HepG2 (cell line): ENCODE data around the gene ATP8A2. TPM values are rescaled to one million over a fixed set of nuclear protein-coding genes. Genes with fewer than 3 reads are reported as not detected.

Source experiments
- ATAC-seq: fragments of 200-7000 bp; cut with Tn5 transposase; 3 replicates; pipeline ENCODE4 v1.9.1; 2020; ENCODE audit warnings: mild to moderate bottlenecking, moderate library complexity
- BruUV-seq: library from RNA; stranded (reverse); fragments of 400-500 nt; replicated peaks from 2 replicates; lab custom pipeline; 2021; lab: Mats Ljungman, UMichigan
- CTCF ChIA-PET: fragments of 300-600 bp; formaldehyde crosslinking; extraction: SDS; loops from one replicate; lab custom pipeline; 2021; ENCODE audit warnings: low total read pairs, inconsistent platforms, low intra/inter-chr PET ratio; lab: Yijun Ruan, JAX
- POLR2A ChIA-PET: fragments of 350-600 bp; sonication (Branson Sonifier 250); formaldehyde crosslinking; loops from one replicate; lab custom pipeline; 2020; ENCODE audit warnings: antibody characterized with exemption, inconsistent platforms; lab: Yijun Ruan, JAX
- DNase-seq: peaks from one replicate; pipeline ENCODE4 v3.0.0-alpha.2; 2015; ENCODE audit warnings: low spot score
- FAIRE-seq: peaks from 3 replicates; lab custom pipeline; 2011; peaks lifted over from hg19 to GRCh38; lab: Jason Lieb, UNC
- H2AFZ ChIP-seq: one replicate; pipeline ENCODE4 v1.6.1; 2011; ENCODE audit warnings: low read length, inconsistent platforms
- H3K27ac ChIP-seq: fragments of 300-600 bp; 3 replicates; pipeline ENCODE4 v1.8.0; 2011; ENCODE audit warnings: mixed run types, mild to moderate bottlenecking, mixed read lengths, low read length, inconsistent platforms; ENCODE audit not compliant: insufficient read depth; ENCODE audit errors: extremely low read length
- H3K27me3 ChIP-seq, 2 experiments: fragments of 200-600 bp in 1 of 2; 2 replicates in 1 of 2; 3 replicates in 1 of 2; pipeline versions ENCODE4 v1.6.0 to v1.8.0; 2011; ENCODE audit warnings: low read length in 2 of 2, mild to moderate bottlenecking in 2 of 2, moderate library complexity in 2 of 2, inconsistent platforms in 1 of 2; ENCODE audit not compliant: insufficient read depth in 2 of 2, control insufficient read depth in 1 of 2
- H3K36me3 ChIP-seq, 2 experiments: fragments of 200-600 bp in 1 of 2; replicated peaks in 1 of 2; 2 replicates in 1 of 2; 3 replicates in 1 of 2; pipeline versions ENCODE4 v1.5.1 to v1.8.0; 2011; ENCODE audit warnings: low read length in 2 of 2, inconsistent platforms in 1 of 2; ENCODE audit not compliant: insufficient read depth in 2 of 2, control insufficient read depth in 1 of 2
- H3K4me1 ChIP-seq: 2 replicates; pipeline ENCODE4 v1.5.1; 2012; ENCODE audit warnings: low read length, inconsistent platforms; ENCODE audit not compliant: insufficient read depth
- H3K4me2 ChIP-seq: 2 replicates; pipeline ENCODE4 v1.6.0; 2011; ENCODE audit warnings: low read depth, low read length, inconsistent platforms
- H3K4me3 ChIP-seq, 3 experiments: fragments of 200-600 bp in 1 of 3; sonication (generic), shearing (Covaris generic) in 1 of 3; replicated peaks in 1 of 3; 2 replicates each; pipeline ENCODE4 v1.5.1; 2011 to 2016; ENCODE audit warnings: low read length in 3 of 3, inconsistent platforms in 2 of 3, low read depth in 2 of 3, mild to moderate bottlenecking in 2 of 3, control low read depth in 1 of 3, mixed read lengths in 1 of 3; ENCODE audit not compliant: insufficient read depth in 1 of 3
- H3K79me2 ChIP-seq: one replicate; pipeline ENCODE4 v1.6.1; 2011; ENCODE audit warnings: low read length, inconsistent platforms; ENCODE audit not compliant: insufficient read depth
- H3K9ac ChIP-seq: 2 replicates; pipeline ENCODE4 v1.6.0; 2011; ENCODE audit warnings: mild to moderate bottlenecking, low read depth, low read length, inconsistent platforms; ENCODE audit not compliant: insufficient read depth
- H3K9me3 ChIP-seq: 2 replicates; pipeline ENCODE4 v1.5.1; 2012; ENCODE audit warnings: mild to moderate bottlenecking, low read length
- H4K20me1 ChIP-seq: 2 replicates; pipeline ENCODE4 v1.6.0; 2011; ENCODE audit warnings: inconsistent platforms, mild to moderate bottlenecking, low read length, moderate library complexity; ENCODE audit not compliant: insufficient read depth
- ATRX ChIP-seq: sonication (generic); formaldehyde crosslinking; IDR thresholded peaks from 2 replicates; pipeline ENCODE4 v1.4.0; 2020; ENCODE audit warnings: missing genetic modification reagents, borderline replicate concordance
- BRD4 ChIP-seq: sonication (generic); formaldehyde crosslinking; IDR thresholded peaks from 2 replicates; pipeline ENCODE4 v1.4.0; 2020; ENCODE audit warnings: missing genetic modification reagents
- EP300 ChIP-seq, 3 experiments: sonication (generic) in 1 of 3; formaldehyde crosslinking in 1 of 3; IDR thresholded peaks; 2 replicates each; pipeline versions ENCODE4 v1.5.1 to v1.6.1; 2011 to 2020; ENCODE audit warnings: low read depth in 2 of 3, low read length in 2 of 3, borderline replicate concordance in 1 of 3, improper control_type of control experiment in 1 of 3, mild to moderate bottlenecking in 1 of 3, missing genetic modification reagents in 1 of 3, moderate library complexity in 1 of 3
- IKZF1 ChIP-seq: fragments of 450-650 bp; IDR thresholded peaks from 2 replicates; pipeline ENCODE4 v1.7.1; 2016
- JUNB ChIP-seq: sonication (generic); formaldehyde crosslinking; IDR thresholded peaks from 2 replicates; pipeline ENCODE4 v1.8.0; 2022; ENCODE audit warnings: missing genetic modification reagents, mild to moderate bottlenecking, borderline replicate concordance
- KLF15 ChIP-seq: sonication (generic); formaldehyde crosslinking; IDR thresholded peaks from 2 replicates; pipeline ENCODE4 v1.8.1; 2023; ENCODE audit warnings: borderline replicate concordance, mild to moderate bottlenecking, inconsistent platforms, missing genetic modification reagents, mixed read lengths
- NAIF1 ChIP-seq: sonication (generic); formaldehyde crosslinking; IDR thresholded peaks from 2 replicates; pipeline ENCODE4 v1.5.0; 2020; ENCODE audit warnings: mild to moderate bottlenecking, missing genetic modification reagents, borderline replicate concordance
- NFE2 ChIP-seq: sonication (generic); formaldehyde crosslinking; IDR thresholded peaks from 2 replicates; pipeline ENCODE4 v1.4.0; 2020; ENCODE audit warnings: missing genetic modification reagents
- PAF1 ChIP-seq: IDR thresholded peaks from 2 replicates; pipeline ENCODE4 v1.6.1; 2016; ENCODE audit warnings: missing genetic modification reagents, missing compliant biosample characterization
- SMC3 ChIP-seq: IDR thresholded peaks from 2 replicates; pipeline ENCODE4 v1.6.1; 2011; ENCODE audit warnings: low read length, improper control_type of control experiment
- UBTF ChIP-seq: sonication (generic); formaldehyde crosslinking; IDR thresholded peaks from 2 replicates; pipeline ENCODE4 v1.4.0; 2020; ENCODE audit warnings: mild to moderate bottlenecking, missing genetic modification reagents
- ZNF251 ChIP-seq: sonication (generic); formaldehyde crosslinking; IDR thresholded peaks from 2 replicates; pipeline ENCODE4 v1.9.0; 2021; ENCODE audit warnings: mild to moderate bottlenecking, missing genetic modification reagents
- ZNF652 ChIP-seq: IDR thresholded peaks from 2 replicates; pipeline ENCODE4 v1.6.1; 2016; ENCODE audit warnings: low read depth, borderline replicate concordance
- ZNF773 ChIP-seq: sonication (generic); formaldehyde crosslinking; IDR thresholded peaks from 2 replicates; pipeline ENCODE4 v1.4.0; 2020; ENCODE audit warnings: missing genetic modification reagents, borderline replicate concordance
- ZNF83 ChIP-seq: sonication (generic); formaldehyde crosslinking; IDR thresholded peaks from 2 replicates; pipeline ENCODE4 v1.4.0; 2020; ENCODE audit warnings: missing genetic modification reagents, mild to moderate bottlenecking, borderline replicate concordance
- WGBS: methylation state at CpG from one replicate; pipeline ENCODE4 v1.1.6; 2017; ENCODE audit warnings: low lambda C conversion rate; 5-methylcytosine and 5-hydroxymethylcytosine counted together
- in situ Hi-C: cut with HindIII; loops from 2 replicates; pipeline ENCODE4 v1.10.0; 2017; ENCODE audit warnings: low pct_unique_long_range_greater_than_20kb; ENCODE audit not compliant: extremely low pct_ligation_motif_present
- intact Hi-C: fragments of 100-400 bp; cut with micrococcal nuclease; formaldehyde crosslinking; loops from one replicate; pipeline ENCODE4 v1.10.0; 2022; ENCODE audit not compliant: unreplicated experiment
- polyA plus RNA-seq, 8 experiments: library from polyadenylated mRNA; depleted of rRNA in 3 of 8; stranded (reverse) in 7 of 8; unstranded in 1 of 8; fragments of >200 nt; fragmentation: Illumina TruSeq in 4 of 8; extraction: Trizol in 4 of 8; gene quantifications; 2 replicates each; pipeline versions ENCODE4 v1.2.1 to v1.2.3, GENCODE V29; 2011 to 2016; ENCODE audit warnings: low read depth in 4 of 8, missing spikeins in 1 of 8, mixed read lengths in 1 of 8; ENCODE audit not compliant: insufficient read depth in 1 of 8
- total RNA-seq, 5 experiments: library from RNA; depleted of rRNA; stranded (reverse); fragments of >200 nt; fragmentation: Illumina TruSeq; extraction: Trizol; gene quantifications; 2 replicates each; pipeline ENCODE4 v1.2.3, GENCODE V29; 2016; ENCODE audit warnings: low read depth in 1 of 5
- TF ChIP-seq, protein P1 (sequence below): sonication (generic); formaldehyde crosslinking; conservative IDR thresholded peaks from 2 replicates; pipeline ENCODE4 v1.4.0; 2020; ENCODE audit warnings: missing genetic modification reagents
- TF ChIP-seq, protein P2 (sequence below): sonication (generic); formaldehyde crosslinking; IDR thresholded peaks from 2 replicates; pipeline ENCODE4 v1.4.0; 2020; ENCODE audit warnings: missing genetic modification reagents

The ATP8A2 gene
- total and polyA plus RNA-seq, 2 of the 13 experiments (the other 11 are each of a cell fraction or from before 2014, with no cell fraction given), result 0.09 TPM; not detected in 1

- TF ChIP-seq, protein P1, sequence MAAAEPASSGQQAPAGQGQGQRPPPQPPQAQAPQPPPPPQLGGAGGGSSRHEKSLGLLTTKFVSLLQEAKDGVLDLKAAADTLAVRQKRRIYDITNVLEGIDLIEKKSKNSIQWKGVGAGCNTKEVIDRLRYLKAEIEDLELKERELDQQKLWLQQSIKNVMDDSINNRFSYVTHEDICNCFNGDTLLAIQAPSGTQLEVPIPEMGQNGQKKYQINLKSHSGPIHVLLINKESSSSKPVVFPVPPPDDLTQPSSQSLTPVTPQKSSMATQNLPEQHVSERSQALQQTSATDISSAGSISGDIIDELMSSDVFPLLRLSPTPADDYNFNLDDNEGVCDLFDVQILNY (CRISPR knock-in tag), result no peak
- no peak for TF ChIP-seq ZNF773
- TF ChIP-seq ATRX, result no peak
- TF ChIP-seq KLF15 (CRISPR knock-in tag), result no peak
Measured at GRCh38 chr13:25380082-25380481, 8.3 kb downstream of the ATP8A2 start (continued).

DNA sequence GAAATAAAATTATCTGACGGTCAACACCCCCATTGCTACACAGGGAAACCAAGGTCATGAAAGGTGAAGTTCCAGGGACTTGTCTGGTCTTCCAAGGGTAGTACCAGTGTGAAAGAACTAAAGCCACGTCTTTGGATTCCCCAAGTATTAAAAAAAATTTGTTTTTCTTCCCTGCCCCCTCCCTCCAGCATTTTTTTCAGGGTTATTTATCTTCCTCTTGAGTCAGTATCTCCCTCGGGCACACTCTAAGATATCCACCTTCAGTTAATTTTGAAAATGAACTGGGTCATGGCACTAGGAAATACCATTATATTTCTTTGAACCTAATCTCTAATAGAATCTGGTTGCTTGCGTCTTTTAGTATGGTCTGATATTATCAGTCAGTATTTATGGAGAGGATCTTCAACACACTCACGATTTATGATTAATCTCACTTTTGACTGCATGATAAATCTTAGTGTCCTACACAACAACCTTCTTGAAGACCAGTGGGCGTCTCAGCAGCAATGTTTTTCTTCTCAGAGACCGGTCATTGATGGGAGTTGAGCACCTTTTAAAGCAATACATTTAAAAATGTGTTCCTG lies 9.1 kb downstream of the ATP8A2 start:
- Histone ChIP-seq H3K4me1 (no peaks in the 10 kb centered on the region), H3K27ac (no peak overlapping the region), H3K36me3 (no peaks in the 10 kb centered on the region), H3K4me2 (no peak overlapping the region), H3K27me3 (peaks cover 0 to 10% of the 10 kb centered on the region in 2 experiments; a peak in 1 of 5 replicates), H2AFZ (no peak overlapping the region), H3K4me3 (no peak overlapping the region), H3K9me3 (no peaks in the 10 kb centered on the region), H4K20me1 (no peaks in the 10 kb centered on the region), H3K9ac (no peak overlapping the region), H3K79me2 (no peaks in the 10 kb centered on the region)
- BruUV-seq, result no TSS peak
- ATAC-seq (no peak), DNase-seq (no peak), FAIRE-seq (no peak)
- intact Hi-C loops (no loop called here), in situ Hi-C loops (no loop called here)
- ChIA-PET POLR2A (no interaction called here), CTCF (no interaction called here)
- WGBS, result 15% methylated on average over 7 of the region's 7 CpGs
- TF ChIP-seq ZNF83 (CRISPR knock-in tag), result no peak
- TF ChIP-seq ZNF652 (CRISPR knock-in tag), result no peak
- TF ChIP-seq SMC3, result no peak
- no peak for TF ChIP-seq NFE2
- TF ChIP-seq IKZF1, result no peak
- TF ChIP-seq UBTF (CRISPR knock-in tag), result no peak
- TF ChIP-seq ZNF251, result no peak
- no peak for TF ChIP-seq NAIF1 (CRISPR knock-in tag)
- no peak for TF ChIP-seq JUNB (CRISPR knock-in tag)
- TF ChIP-seq, protein P2, sequence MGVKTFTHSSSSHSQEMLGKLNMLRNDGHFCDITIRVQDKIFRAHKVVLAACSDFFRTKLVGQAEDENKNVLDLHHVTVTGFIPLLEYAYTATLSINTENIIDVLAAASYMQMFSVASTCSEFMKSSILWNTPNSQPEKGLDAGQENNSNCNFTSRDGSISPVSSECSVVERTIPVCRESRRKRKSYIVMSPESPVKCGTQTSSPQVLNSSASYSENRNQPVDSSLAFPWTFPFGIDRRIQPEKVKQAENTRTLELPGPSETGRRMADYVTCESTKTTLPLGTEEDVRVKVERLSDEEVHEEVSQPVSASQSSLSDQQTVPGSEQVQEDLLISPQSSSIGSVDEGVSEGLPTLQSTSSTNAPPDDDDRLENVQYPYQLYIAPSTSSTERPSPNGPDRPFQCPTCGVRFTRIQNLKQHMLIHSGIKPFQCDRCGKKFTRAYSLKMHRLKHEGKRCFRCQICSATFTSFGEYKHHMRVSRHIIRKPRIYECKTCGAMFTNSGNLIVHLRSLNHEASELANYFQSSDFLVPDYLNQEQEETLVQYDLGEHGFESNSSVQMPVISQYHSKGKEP (CRISPR knock-in tag), result no peak
- TF ChIP-seq EP300 (IDR thresholded peaks at IDR 0.05; ENCODE audit: low read depth in 2 of 2, low read length in 2 of 2), result no peak
- TF ChIP-seq EP300 (CRISPR knock-in tag; IDR thresholded peaks at IDR 0.05; ENCODE audit: borderline replicate concordance), result no peak
- no peak for TF ChIP-seq BRD4 (CRISPR knock-in tag)
- no peak for TF ChIP-seq PAF1
